OCI-LY7 (cell line): ENCODE results near the gene DAB1.

Source experiments
- EZH2phosphoT487 ChIP-seq: fragments of 200-600 bp; sonication (generic); IDR thresholded peaks from 2 replicates; pipeline ENCODE4 v1.6.1; 2018; ENCODE audit warnings: low read depth, borderline replicate concordance, mild to moderate bottlenecking, mixed run types, antibody characterized with exemption, low read length, moderate library complexity, mixed read lengths
- TF ChIP-seq, protein P1 (sequence below): fragments of 200-600 bp; sonication (generic); conservative IDR thresholded peaks from 2 replicates; pipeline ENCODE4 v1.5.1; 2014; ENCODE audit warnings: mild to moderate bottlenecking, antibody characterized with exemption, low read length, moderate library complexity, mixed read lengths

DNA sequence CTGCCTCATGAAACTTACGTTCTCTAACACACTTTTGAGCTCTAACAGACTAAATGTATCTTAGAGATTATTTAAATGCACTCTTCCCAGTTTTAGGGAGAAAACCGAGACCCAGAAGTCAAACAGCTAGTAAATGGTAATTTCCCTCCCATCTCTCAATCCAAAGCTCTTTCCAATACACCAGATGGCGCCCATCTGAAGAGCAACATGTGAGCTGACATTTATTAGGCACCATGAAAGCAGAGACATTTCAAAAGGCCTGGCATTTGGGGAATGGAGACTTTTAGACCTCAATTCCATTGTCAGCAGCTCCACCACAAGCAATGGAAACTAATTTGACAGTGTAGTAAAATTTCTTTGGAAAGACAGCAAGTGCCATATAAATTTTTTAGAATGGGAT, 191.4 kb downstream of the DAB1 start:
- TF ChIP-seq, protein P1, sequence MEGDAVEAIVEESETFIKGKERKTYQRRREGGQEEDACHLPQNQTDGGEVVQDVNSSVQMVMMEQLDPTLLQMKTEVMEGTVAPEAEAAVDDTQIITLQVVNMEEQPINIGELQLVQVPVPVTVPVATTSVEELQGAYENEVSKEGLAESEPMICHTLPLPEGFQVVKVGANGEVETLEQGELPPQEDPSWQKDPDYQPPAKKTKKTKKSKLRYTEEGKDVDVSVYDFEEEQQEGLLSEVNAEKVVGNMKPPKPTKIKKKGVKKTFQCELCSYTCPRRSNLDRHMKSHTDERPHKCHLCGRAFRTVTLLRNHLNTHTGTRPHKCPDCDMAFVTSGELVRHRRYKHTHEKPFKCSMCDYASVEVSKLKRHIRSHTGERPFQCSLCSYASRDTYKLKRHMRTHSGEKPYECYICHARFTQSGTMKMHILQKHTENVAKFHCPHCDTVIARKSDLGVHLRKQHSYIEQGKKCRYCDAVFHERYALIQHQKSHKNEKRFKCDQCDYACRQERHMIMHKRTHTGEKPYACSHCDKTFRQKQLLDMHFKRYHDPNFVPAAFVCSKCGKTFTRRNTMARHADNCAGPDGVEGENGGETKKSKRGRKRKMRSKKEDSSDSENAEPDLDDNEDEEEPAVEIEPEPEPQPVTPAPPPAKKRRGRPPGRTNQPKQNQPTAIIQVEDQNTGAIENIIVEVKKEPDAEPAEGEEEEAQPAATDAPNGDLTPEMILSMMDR: 0 out of 2 replicates have a peak, but pooled peaks have one; percentile 20
- no peak for TF ChIP-seq EZH2phosphoT487
